ENCODE results near the gene SERPINB7.
"Not testable (repeated sequence)": the region's sequence is repeated elsewhere in the genome, so short reads cannot be mapped to it uniquely, and the experiment has no call there.

Gene SERPINB7
- 0 to 0.05 reads per million in 2 donors for total RNA-seq

- DNase-seq = no peak
Measured at GRCh38 chr18:63775166-63775730, at the start of gene SERPINB7. SERPINB7 (plus strand) TSS chr18:63775418; CDS start chr18:63782373, 6,955 bp downstream.

- no peak for DNase-seq
Measured at GRCh38 chr18:63725682-63726480, 49.3 kb upstream of the SERPINB7 start.

GRCh38 chr18:63730773-63731172, 44.4 kb upstream of the SERPINB7 start:
- no peak for DNase-seq

DNA sequence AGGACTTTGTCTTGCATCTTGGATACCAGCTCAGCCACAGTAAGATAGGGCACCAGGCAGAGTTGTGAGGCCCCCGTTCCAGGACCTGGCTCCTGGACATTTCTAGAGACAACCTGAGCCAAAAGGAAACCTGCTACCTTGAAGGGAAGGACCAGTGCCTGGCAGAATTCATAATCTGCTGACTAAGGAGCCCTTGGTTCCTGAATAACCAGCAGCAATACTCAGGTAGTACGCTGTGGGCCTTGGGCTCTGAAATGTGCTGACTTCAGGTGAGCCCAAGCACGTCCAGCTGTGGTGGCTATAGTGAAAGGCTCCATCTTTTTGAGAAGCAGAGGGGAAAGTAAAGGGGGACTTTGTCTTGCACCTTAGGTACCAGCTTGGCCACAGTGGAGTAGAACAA, 44.0 kb upstream of the SERPINB7 start:
- no peak for DNase-seq

DNA sequence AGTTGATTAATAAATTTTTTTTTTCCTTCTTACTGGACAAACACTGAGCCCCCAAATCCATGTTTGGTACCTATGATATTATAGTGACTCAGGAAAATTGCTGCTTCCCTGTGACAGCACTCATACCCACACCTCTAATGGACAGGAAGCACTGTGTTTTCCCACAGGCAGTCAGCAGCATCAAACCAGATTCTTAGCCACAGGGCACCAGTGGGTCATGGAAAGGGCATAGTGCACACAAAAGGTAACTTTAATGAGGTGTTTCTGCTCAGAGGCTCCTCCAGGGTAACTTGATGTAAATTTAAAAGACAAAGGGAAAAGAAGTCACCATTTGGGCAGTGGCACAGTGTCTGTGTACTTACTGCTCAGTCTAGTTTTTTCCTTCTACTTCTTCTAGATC, 38.3 kb upstream of the SERPINB7 start:
- no peak for DNase-seq

DNA sequence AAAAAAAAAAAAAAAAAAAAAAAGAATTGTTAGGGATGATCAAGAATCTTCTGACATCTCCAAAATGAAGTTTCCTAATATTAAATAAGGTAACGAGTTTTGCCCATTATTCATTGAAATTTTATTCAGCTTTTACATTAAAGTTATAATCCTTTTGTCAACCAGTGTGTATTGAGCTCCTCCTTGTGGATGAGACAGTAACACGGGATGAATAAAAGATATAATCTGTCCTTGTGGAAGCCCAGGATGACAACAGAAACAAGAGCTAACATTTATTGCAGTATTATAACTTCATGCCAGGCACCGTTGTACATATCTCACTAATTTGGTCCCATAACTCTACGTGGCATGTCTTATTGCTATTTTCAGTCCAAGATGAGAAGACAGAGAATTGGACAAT, 33.4 kb upstream of the SERPINB7 start:
- DNase-seq = no peak

- no peak for DNase-seq
Measured at GRCh38 chr18:63747006-63747405, 28.2 kb upstream of the SERPINB7 start.

DNA sequence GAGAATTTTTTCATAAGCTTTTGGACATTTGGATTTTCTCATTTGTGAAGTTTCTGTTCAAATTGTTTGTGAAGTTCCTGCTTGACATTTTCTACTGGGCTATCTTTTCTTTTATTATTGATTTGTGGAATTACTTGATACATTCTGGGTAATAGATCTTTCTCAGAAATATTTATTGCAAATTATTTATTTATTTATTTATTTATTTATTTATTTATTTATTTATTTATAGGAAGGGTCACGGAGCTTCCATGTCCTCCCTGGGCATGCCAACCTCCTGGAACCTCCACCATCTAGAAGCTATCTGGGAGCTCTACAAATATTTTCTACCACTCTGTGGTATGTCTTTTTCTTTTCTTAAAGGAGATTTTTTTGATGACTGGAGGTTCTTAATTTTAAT, 25.7 kb upstream of the SERPINB7 start:
- DNase-seq = no peak

DNA sequence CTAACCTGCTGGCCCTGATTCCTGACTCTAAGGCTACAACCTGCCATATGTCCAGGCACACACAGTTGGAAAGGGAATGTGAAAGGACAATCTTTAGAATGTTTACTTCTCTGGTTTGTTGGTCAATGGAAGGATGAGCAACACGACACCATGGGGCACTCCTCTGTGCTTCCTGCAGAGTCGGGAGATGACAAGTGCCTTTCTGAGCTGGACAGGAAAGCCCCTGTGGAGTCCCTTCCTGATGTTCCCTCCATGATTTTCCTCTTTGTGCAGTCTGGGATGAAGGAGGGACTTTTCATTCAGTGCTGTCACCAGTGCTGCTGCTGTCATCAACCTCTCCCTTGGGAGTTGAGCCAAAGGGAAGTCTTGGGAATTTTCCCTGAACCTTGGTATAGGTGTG, 22.6 kb upstream of the SERPINB7 start:
- no peak for DNase-seq

- DNase-seq = no peak
Measured at GRCh38 chr18:63753676-63754075, 21.5 kb upstream of the SERPINB7 start.

DNA sequence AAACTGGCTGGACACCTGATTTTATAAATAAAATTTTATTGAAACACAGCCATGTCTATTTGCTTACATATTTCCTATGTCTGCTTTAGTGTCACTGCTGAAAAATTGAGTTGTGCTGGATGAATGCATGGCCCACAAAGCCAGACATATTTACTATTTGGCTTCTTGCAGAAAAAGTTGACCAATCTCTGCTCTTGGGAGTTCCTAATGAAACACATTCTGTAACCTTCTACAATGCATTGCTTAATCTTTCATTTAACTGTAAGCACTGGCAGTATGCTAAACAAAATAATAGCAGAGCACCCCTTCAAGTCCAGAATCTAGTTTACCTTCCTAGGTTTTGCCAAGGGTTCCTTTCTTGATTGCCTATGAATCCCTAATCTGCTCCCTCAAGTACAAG, 17.7 kb upstream of the SERPINB7 start:
- DNase-seq = no peak

- no peak for DNase-seq
Measured at GRCh38 chr18:63758615-63759240, 16.5 kb upstream of the SERPINB7 start.

DNA sequence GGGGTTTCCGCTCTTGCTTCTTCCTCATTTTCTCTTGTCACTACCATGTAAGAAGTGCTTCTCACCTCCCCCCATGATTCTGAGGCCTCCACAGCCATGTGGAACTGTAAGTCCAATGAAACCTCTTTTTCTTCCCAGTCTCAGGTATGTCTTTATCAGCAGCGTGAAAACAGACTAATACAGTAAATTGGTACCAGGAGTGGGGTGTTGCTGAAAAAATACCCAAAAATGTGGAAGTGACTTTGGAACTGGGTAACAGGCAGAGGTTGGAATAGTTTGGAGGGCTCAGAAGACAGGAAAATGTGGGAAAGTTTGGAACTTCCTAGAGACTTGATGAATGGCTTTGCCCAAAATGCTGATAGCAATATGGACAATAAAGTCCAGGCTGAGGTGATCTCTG, 15.4 kb upstream of the SERPINB7 start:
- not testable (repeated sequence) for DNase-seq

GRCh38 chr18:63762518-63762917, 12.7 kb upstream of the SERPINB7 start:
- no peak for DNase-seq

- no peak for DNase-seq
Measured at GRCh38 chr18:63763831-63764600, 11.2 kb upstream of the SERPINB7 start.

- DNase-seq = no peak
Measured at GRCh38 chr18:63765837-63766236, 9.4 kb upstream of the SERPINB7 start.

DNA sequence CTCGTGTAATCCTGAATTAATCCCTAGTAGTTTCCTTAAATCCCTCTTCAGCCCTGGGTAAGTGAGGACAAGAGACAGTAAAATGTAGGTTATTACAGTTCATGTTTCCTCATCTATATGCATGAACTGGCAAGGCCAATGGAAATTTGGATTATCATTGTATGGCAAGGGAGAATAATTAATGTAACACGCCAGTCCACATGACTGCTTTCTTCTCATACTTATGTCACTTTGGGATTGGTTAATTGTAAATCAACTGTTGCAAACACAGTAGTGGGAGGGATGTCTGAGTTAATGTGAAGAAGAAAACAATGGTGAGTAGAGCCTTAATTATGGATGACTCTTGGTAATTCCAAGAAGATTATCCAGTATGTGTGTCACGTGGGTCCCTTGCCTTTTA, 1.7 kb upstream of the SERPINB7 start:
- no peak for DNase-seq

- DNase-seq = no peak
Measured at GRCh38 chr18:63774511-63774910, 707 bp upstream of the SERPINB7 start.

DNA sequence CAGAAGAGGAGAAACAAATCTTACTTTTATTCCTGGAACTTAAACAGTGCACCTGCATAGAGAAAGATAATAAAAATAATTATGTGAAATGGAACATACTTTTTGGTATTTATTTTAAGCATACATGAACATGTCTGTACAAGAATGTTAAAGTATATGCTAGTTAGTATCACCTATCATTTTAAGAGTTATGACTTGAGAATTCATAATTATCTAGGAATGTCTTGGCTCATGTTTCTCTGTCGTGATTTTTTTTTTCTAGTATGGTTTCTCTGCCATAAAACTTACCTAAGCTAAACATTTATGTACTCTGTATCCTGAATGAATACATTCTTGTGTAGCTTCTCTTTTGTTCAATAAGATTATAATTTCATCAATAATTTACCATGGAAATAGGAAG, 4.2 kb downstream of the SERPINB7 start:
- no peak for DNase-seq

DNA sequence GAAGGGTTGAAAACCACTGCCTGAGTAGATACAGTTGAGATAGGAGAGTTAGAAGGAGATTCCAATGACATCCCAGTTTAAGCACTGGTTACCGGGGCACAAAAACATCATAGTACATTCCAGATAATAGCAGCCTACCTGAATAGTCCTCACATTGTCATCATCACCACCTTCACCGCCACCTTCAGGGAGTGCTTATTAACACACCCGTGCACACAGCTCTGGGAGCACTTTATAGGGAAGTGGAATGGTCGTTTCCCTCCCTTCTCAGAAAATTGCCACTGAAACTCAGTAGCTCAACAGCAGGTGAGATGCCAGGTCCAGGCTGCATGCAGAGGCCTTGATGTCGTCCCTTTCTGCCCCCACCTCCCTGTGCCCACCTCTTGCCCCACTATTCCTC, 8.2 kb downstream of the SERPINB7 start:
- no peak for DNase-seq

DNA sequence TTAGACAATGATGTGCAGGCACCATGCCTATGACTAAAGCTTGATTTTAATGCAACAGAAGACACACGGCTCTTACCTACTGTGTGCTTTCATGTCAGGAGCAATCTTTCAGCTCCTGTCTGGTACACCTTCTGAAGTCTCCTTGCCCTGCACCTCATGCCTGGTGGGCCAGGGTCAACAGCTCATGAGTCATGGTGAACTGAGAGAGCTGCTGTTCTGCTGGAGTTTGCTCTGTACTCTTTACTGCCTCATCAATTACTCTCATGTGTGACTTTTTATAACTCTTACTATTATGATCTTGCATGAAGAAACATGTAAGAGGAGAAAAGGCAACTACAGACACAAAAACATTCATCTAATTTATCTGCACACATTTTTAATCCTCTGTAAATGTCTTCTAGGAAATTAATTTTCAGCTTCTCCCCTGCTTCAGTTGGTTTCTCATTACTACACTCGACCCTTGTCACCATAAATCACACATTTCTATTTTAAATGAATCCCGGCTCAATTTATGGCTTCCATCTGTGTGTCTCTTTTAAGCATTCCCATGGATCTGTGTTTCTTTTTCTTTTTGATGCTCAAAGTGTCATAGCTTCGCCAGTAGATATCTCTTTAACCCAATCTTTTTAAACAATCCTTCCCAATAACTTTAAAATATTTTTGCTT, 9.7 kb downstream of the SERPINB7 start:
- no peak for DNase-seq

DNA sequence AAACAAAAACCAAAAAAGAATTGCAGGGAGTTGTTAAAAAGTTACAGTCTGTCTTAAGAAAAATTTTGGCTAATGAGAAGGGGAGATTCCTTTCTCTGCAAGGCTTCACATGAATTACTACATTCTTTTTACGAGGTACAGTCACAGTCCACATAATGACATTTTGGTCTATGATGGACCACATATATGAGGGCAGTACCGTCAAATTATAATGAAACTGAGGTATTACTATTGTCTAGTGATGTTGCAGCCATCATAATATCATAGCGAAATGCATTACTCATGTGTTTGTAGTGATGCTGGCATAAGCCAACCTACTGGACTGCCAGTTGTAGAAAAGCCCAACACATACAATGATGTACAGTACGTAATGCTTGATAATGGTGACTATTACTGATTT, 12.5 kb downstream of the SERPINB7 start:
- DNase-seq = no peak
